DMS53 (cell line): ENCODE results near the gene KRTAP9-7.

ENCODE experiments used
- DNase-seq: peaks from one replicate; lab custom pipeline; 2025; lab: John Stamatoyannopoulos, UW

The KRTAP9-7 gene

GRCh38 chr17:41271858-41272257, 3.6 kb upstream of the KRTAP9-7 start:
- DNase-seq = no peak

GRCh38 chr17:41278176-41278955, 2.9 kb downstream of the KRTAP9-7 start:
- DNase-seq = no peak

- no peak for DNase-seq
Measured at GRCh38 chr17:41284043-41284442, 8.5 kb downstream of the KRTAP9-7 start.

GRCh38 chr17:41284546-41284945, 9.0 kb downstream of the KRTAP9-7 start:
- no peak for DNase-seq

DNA sequence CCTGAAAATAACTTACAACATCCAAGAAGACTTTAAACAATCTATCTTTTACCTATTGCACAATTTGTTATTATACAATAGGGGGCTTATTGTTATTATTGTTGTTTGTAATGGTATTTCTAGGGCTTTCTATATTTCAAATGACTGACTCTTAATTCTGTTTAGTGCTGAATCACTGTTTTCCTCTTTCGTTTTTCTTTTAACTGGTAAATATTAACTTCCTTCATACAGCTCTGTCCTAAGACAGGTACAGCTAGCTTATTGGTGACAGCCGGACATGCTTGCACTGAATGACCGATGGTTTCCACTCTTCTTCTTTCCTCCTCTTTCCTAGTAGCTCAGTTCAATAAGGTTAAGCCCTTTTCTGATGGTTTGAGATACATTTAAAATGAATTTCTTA, 11.6 kb downstream of the KRTAP9-7 start:
- peak; percentile 6 for DNase-seq

GRCh38 chr17:41294016-41294415, 18.5 kb downstream of the KRTAP9-7 start:
- DNase-seq = no peak

DNA sequence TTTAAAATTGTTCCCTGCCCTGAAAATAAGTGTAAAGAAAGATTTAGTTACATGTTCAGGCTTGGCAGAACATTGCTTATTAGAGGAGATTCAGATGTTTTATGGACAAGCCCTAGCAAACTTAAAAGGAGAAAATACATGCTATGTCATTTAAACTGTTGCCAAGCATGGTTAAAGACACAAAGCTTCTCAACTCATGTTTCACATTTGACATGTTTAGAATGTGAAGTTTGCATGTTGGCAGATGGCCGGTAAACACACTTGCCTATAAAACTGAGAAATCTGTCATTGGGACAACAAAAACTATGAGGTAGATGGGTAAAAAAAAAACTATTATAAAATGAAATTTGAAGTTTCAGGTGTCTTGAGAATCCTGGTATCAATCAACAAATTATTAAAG, 21.3 kb downstream of the KRTAP9-7 start:
- no peak for DNase-seq

DNA sequence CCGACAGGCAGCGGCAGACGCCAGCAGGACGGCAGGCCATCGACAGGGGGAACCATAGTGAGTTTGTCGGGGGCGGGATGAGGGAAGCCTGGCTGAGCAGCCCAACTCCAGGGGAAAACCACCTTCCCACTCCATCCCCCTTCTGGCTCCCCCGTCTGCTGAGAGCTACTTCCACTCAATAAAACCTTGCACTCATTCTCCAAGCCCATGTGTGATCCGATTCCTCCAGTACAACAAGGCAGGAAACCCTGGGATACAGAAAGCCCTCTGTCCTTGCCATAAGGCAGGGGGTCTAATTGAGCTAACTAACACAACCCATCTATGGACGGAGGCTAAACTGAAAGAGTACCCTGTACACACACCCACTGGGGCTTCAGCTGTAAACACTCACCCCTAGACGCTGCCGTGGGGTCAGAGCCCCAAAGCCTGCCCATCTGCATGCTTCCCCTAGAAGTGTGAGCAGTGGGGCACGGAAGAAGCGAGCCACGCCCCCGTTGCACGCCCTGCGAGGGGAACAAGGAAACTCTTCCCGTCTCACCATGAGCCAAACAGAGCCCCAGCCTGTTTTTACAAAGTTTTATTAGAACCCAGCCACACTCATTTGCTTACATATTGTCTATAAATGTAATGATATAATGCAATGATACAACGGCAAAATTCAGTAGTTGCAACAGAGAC, 23.1 kb downstream of the KRTAP9-7 start:
- DNase-seq = no peak

- no peak for DNase-seq
Measured at GRCh38 chr17:41301204-41301790, 25.8 kb downstream of the KRTAP9-7 start.

- DNase-seq = no peak
Measured at GRCh38 chr17:41301916-41302901, 26.7 kb downstream of the KRTAP9-7 start, which contains the start of gene KRTAP29-1. KRTAP29-1 (minus strand) TSS chr17:41302851; CDS start chr17:41302851, 0 bp downstream.

DNA sequence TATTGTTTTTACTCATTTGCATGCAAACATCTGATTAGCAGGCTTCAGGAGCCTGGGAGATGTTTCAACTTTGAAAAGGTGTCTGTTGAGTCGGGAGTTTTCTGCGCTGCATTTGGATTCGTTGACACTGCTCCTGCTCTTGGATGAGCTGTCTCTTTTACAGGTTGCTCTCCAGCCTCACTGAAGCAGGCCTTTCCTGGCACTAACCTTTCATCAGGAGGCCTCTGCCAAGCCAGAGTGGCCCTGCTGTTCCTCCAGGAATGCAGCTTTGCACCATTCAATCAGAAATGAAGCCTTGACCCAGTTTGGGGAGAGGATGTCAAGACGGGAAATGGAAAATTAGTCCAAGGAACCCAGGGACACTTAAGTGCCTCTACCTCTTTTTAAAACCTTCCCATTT, 27.5 kb downstream of the KRTAP9-7 start:
- no peak for DNase-seq

DNA sequence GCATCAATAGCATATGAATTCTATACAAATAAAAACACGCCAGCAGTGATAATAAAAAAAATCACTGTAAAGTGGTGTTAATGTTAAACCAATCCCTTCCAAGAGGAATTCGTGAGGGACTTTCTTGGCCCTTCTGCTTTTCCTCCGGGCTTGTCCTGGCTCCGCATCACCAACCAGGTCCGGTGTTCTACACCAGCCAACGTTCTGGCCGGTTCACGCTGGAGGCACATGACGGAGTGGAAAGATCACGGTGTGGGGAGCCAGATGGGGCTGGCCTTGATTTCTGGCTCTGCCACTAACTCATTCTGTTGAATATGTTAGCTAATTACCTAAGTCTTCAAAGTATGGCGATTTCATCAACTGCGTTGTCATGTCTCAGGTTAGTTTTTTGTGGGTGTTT, 28.6 kb downstream of the KRTAP9-7 start:
- DNase-seq = no peak

DNA sequence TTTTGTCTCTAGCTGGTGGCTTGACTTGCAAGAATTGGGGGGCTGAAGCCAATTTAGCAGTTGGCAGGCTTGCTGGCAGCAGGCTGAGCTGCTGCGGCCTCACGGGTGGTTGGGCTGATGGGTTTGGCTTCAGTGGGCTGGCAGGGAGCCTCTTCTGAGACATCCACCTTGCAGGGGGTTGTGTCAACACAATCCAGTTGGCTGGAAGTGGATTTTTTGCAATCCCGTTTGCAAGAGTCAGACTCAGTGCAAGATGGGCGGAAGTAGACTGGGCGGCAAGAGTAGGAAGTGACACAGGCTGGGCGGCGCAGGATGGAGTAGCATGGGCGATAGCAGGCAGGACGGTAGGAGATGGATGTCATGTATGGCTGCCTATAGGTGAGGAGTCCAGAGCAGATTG, 32.1 kb downstream of the KRTAP9-7 start:
- DNase-seq = no peak

DNA sequence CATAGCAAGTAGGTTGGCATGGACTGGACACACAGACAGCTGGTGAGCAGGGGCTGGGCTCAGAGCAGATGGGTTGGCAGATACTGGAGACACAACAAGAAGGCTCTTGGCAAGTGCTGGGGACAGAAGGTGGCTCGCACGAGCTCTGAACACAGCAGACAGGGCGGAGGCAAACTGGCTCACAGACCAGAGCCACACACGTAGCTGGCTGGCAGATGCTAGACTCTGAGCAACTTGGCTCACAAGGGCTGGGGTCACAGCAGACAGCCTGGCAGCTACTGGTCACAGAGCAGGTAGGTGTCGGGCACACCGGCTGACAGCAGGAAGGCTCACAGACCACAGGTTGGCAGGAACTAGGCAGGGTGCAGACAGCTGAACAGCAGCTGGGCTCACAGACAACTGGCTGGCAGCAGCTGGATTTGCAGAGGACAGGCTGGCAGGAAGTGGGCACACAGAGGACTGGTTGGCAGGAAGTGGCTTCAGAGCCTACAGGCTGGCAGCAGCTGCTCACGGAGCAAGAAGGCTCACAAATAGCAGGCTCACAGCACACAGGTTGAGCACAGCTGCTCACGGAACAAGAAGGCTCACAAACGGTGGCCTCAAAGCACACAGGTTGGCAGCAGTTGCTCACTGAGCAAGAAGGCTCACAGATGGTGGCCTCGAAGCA, 32.9 kb downstream of the KRTAP9-7 start:
- peak; percentile 81 for DNase-seq

GRCh38 chr17:41308918-41309359, 33.4 kb downstream of the KRTAP9-7 start, which contains the start of gene KRTAP16-1:
KRTAP16-1 (minus strand) TSS chr17:41309309; CDS start chr17:41309253, 56 bp downstream.
- peak; percentile 61 for DNase-seq

GRCh38 chr17:41311111-41311510, 35.6 kb downstream of the KRTAP9-7 start:
- DNase-seq = no peak

DNA sequence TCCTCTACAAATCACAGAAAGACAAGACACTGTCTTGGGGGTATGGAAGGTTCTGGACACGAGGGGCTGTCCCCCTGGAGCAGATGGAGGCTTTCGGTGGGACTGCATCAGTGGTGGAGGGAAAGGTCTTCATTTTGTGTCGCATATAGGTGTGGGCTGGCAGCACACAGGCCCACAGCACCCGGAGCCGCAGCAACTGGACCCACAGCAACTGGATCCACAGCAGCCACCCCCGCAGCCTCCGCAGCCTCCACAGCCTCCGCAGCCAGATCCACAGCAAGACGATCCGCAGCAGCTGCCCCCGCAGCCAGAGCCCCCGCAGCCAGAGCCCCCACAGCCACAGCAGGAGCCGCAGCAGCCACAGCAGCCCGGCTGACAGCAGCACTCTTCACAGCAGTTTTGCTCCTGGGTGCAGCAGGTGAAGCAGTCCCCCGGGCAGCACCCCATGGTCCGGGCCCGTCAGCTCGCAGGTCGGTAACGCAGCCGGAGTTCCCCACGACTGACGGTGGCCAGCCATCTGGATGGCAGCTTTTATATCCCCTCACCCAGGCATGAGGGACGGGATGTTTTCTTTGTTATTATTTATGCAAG, 39.8 kb downstream of the KRTAP9-7 start, which contains the start of gene KRTAP17-1:
Gene KRTAP17-1 (minus strand): TSS at position 507 of the 591 bp plus-strand sequence. CDS start 60 bp downstream, at position 447.
- no peak for DNase-seq

- no peak for DNase-seq
Measured at GRCh38 chr17:41315814-41316445, 40.4 kb downstream of the KRTAP9-7 start.

DNA sequence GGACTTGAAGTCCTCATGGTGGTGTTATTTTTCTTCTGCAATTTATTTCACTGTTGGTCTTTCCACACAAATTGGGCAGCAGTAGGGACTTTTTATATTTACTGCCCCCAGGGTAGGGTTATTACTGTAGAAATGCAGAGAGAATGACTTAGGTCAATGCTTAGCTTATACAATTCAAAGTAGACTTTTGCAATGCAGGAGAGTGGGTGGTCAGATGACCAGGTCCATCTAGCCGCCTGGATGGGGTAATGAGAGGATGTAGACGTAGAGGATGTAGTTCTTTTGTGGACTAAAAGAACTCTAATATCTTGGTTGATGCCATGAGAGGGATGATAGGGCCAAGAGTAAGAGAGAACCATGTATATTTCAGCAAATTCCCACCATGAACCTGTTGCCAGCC, 42.7 kb downstream of the KRTAP9-7 start:
- DNase-seq = no peak
